ENCODE data around the gene PGAP3.
"Not testable (repeated sequence)": the region's sequence is repeated elsewhere in the genome, so short reads cannot be mapped to it uniquely, and the experiment has no call there.

The PGAP3 gene

DNA sequence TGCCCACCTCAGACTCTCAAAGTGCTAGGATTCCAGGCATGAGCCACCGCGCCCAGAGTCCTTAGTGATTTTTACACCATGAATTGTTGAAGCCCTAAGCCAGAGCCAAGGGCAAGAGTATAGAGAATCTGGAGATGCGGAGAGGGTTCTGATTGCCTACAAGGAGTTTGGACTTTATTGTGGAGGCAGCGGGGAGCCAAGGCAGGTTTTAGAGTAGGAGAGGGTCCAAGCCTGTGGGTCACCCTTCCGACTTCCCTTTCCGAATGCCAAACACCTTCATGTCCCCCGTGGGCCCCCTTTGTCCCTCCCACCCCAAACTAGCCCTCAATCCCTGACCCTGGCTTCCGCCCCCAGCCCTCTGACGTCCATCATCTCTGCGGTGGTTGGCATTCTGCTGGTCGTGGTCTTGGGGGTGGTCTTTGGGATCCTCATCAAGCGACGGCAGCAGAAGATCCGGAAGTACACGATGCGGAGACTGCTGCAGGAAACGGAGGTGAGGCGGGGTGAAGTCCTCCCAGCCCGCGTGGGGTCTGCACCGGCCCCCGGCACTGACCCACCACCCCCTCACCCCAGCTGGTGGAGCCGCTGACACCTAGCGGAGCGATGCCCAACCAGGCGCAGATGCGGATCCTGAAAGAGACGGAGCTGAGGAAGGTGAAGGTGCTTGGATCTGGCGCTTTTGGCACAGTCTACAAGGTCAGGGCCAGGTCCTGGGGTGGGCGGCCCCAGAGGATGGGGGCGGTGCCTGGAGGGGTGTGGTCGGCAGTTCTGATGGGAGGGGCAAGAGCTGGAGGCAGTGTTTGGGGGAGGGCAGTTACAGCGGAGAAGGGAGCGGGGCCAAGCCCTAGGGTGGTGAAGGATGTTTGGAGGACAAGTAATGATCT is 35.4 kb upstream of the PGAP3 start:
- peaks cover 4 to 11% of the 10 kb centered on the region in 2 donors for H3K4me1 Mint-ChIP-seq (ENCODE audit: low read depth in 2 of 2)
- H3K4me3 Mint-ChIP-seq = no peak overlapping the region
- ATAC-seq (replicated peaks) (no peak), DNase-seq (no peak)
- no peaks in the 10 kb centered on the region for H3K27me3 Mint-ChIP-seq
- peaks cover 21% of the 10 kb centered on the region for H3K36me3 Mint-ChIP-seq (ENCODE audit: insufficient read depth)
- H3K27ac Mint-ChIP-seq = no peak overlapping the region
- no peaks in the 10 kb centered on the region for H3K9me3 Mint-ChIP-seq

DNA sequence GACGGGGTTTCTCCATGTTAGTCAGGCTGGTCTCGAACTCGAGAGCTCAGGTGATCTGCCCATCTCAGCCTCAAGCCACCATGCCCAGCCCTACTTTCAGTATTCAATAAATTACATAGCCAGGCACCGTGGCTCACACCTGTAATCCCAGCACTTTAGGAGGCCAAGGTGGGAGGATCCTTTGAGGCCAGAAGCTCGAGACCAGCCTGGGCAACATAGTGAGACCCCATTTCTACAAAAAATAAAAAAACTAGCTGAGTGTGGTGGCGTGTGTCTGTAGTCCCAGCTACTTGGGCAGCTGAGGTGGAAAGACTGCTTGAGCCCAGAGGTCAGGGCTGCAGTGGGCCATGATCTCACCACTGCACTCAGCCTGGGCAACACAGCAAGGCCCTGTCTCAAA is 34.2 kb upstream of the PGAP3 start:
- Mint-ChIP-seq H3K4me1 (ENCODE audit: low read depth in 2 of 2) (peaks cover 2 to 4% of the 10 kb centered on the region in 2 donors), H3K27me3 (no peaks in the 10 kb centered on the region), H3K36me3 (ENCODE audit: insufficient read depth) (peaks cover 11% of the 10 kb centered on the region), H3K4me3 (no peak overlapping the region), H3K9me3 (no peaks in the 10 kb centered on the region), H3K27ac (no peak overlapping the region)
- DNase-seq (no peak), ATAC-seq (replicated peaks) (no peak)

DNA sequence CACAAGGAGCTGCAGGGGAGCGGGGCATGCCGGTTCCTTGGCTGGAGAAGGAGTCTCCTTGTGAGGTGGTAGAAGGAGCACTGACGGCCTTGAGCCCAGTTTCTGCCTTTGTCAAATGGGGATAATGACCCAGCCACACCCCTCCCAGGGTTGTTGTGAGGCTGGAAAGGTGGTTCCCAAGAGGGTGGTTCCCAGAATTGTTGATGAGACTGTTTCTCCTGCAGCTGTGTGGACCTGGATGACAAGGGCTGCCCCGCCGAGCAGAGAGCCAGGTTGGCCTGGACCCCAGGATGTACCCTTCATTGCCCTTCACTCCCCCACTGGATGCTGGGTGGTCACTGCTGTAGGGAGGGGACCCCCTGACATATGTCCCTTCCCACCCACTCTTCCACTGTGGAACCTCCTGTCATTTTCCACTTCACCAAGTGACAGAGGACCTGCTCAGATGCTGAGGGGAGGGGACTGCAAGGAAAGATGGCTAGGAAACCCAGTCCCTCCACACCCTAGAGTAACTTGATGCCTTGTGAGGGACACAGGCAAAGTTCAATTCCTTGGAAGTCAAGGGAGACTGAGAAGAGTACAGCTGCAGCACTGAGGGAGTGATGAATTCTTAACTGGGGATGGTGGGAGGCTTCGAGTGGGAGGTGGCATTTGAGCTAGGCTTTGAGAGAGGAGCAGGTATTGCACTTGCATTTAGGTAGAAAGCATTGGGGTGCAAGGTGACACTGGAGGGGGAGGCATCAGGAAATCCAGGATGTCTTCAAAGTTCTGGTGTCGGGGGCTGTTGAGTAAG is 31.9 kb upstream of the PGAP3 start:
- Mint-ChIP-seq H3K27ac (no peak overlapping the region), H3K9me3 (no peaks in the 10 kb centered on the region), H3K4me1 (ENCODE audit: low read depth in 2 of 2) (no peaks in the 10 kb centered on the region), H3K27me3 (no peaks in the 10 kb centered on the region), H3K36me3 (ENCODE audit: insufficient read depth) (peaks cover 3% of the 10 kb centered on the region), H3K4me3 (no peak overlapping the region)
- ATAC-seq (replicated peaks) (no peak), DNase-seq (no peak)

DNA sequence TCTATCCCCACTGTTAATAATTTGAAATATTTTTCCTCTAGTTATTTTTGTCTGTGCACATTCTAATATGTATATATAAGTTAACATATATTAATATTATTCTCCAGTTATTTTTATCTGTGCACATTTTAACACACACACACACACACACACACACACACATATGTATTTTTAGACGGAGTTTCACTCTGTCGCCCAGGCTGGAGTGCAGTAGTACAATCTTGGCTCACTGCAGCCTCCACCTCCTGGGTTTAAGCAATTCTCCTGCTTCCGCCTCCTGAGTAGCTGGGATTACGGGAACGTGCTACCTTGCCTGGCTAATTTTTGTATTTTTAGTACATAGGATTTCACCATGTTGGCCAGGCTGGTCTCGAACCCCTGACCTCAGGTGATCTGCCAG is 29.8 kb upstream of the PGAP3 start:
- Mint-ChIP-seq H3K4me3 (no peak overlapping the region), H3K4me1 (ENCODE audit: low read depth in 2 of 2) (no peaks in the 10 kb centered on the region), H3K27ac (no peak overlapping the region), H3K36me3 (ENCODE audit: insufficient read depth) (no peaks in the 10 kb centered on the region), H3K27me3 (no peaks in the 10 kb centered on the region), H3K9me3 (no peaks in the 10 kb centered on the region)
- ATAC-seq (replicated peaks) (no peak), DNase-seq (no peak)

DNA sequence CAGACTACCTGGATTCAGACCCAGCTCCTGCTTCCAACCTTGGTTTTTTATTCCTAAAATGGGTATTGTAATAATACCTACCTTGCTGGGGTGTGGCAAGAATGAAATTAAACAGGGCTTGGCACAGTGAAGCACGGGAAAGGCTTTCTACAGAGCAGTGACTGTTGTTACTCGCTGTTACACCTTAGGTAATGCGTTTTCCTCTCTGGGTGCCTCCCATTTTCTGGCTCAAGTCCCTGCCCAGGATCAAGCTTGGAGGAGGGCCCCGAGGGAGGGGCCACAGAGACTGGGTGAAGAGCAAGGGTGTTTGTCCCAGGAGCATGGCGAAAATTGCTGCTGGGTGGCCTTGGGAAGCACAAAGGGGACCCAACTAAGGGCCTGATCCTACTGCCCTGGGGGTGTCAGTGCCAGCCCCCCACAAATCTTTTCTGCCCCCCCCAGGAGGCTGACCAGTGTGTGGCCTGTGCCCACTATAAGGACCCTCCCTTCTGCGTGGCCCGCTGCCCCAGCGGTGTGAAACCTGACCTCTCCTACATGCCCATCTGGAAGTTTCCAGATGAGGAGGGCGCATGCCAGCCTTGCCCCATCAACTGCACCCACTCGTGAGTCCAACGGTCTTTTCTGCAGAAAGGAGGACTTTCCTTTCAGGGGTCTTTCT is 29.2 kb upstream of the PGAP3 start:
- DNase-seq (no peak), ATAC-seq (replicated peaks) (no peak)
- Mint-ChIP-seq H3K9me3 (no peaks in the 10 kb centered on the region), H3K27ac (no peak overlapping the region), H3K36me3 (ENCODE audit: insufficient read depth) (no peaks in the 10 kb centered on the region), H3K27me3 (no peaks in the 10 kb centered on the region), H3K4me3 (no peak overlapping the region), H3K4me1 (ENCODE audit: low read depth in 2 of 2) (no peaks in the 10 kb centered on the region)

DNA sequence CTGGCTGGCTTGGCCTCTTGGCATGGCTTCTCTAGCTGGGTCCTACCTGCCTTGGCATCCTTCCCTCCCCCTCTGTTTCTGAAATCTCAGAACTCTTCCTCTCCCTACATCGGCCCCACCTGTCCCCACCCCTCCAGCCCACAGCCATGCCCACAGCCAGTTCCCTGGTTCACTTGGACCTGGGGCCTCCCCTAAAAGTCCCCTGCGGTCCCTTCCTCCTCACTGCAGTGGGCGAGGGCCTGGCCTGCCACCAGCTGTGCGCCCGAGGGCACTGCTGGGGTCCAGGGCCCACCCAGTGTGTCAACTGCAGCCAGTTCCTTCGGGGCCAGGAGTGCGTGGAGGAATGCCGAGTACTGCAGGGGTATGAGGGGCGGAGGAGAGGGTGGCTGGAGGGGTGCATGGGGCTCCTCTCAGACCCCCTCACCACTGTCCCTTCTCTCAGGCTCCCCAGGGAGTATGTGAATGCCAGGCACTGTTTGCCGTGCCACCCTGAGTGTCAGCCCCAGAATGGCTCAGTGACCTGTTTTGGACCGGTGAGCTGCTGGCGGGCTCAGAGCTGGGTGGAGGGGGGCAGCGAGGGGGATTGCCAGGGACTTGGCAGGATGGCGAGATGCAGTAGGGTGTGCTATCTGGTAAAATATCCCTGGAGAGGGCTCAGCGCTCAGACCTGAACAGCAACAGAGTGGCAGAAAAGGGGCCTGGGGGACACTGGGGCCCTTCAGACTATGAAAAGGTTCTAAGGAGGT is 28.4 kb upstream of the PGAP3 start:
- Mint-ChIP-seq H3K4me1 (ENCODE audit: low read depth in 2 of 2) (no peaks in the 10 kb centered on the region), H3K9me3 (no peaks in the 10 kb centered on the region), H3K4me3 (no peak overlapping the region), H3K36me3 (ENCODE audit: insufficient read depth) (no peaks in the 10 kb centered on the region), H3K27ac (no peak overlapping the region), H3K27me3 (no peaks in the 10 kb centered on the region)
- no peak for ATAC-seq (replicated peaks)
- no peak for DNase-seq

DNA sequence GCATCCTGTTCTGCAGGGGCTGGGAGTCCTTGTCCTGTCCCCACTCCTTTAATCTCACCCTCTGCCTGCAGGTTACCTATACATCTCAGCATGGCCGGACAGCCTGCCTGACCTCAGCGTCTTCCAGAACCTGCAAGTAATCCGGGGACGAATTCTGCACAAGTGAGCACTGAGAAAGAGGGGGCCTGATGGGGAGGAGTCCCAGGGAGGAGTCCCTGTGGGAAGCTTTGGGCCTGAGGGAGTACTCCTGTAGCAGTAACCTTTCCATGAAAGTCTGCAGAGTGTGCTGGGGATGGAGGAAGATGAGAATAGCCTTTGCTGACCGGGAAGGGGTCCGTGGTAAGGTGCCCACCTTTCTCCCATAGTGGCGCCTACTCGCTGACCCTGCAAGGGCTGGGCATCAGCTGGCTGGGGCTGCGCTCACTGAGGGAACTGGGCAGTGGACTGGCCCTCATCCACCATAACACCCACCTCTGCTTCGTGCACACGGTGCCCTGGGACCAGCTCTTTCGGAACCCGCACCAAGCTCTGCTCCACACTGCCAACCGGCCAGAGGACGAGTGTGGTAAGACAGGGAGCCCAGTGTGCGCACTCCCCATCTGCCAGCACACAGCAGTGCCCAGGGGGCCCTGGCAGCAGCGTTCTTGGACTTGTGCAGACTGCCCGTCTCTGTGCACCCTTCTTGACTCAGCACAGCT is 27.7 kb upstream of the PGAP3 start:
- Mint-ChIP-seq H3K27ac (no peak overlapping the region), H3K27me3 (no peaks in the 10 kb centered on the region), H3K4me3 (no peak overlapping the region), H3K9me3 (no peaks in the 10 kb centered on the region), H3K36me3 (ENCODE audit: insufficient read depth) (no peaks in the 10 kb centered on the region), H3K4me1 (ENCODE audit: low read depth in 2 of 2) (no peaks in the 10 kb centered on the region)
- no peak for DNase-seq
- no peak for ATAC-seq (replicated peaks)

DNA sequence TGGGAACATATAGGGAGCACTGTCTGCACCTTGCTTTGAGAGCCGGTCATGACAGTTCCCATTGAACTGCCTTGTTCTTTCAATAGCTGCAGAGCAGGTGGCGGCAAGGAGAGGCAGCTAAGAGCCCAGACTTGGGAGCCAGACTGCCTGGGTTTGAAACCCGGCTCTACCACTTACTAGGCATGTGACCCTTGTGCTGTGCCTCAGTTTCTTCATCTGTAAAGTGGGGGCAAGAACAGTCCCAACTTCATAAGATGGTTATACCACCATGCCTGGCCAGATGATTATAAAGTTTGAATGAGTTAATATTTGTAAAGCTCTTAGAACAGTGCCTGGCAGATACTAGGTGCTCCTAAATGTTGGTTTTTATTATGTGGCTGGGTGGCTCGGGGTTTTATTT is 26.4 kb upstream of the PGAP3 start:
- no peaks in the 10 kb centered on the region for H3K36me3 Mint-ChIP-seq (ENCODE audit: insufficient read depth)
- H3K27ac Mint-ChIP-seq = no peak overlapping the region
- ATAC-seq (replicated peaks) (no peak), DNase-seq (no peak)
- no peak overlapping the region for H3K4me3 Mint-ChIP-seq
- no peaks in the 10 kb centered on the region for H3K27me3 Mint-ChIP-seq
- H3K9me3 Mint-ChIP-seq = no peaks in the 10 kb centered on the region
- peaks cover 5 to 6% of the 10 kb centered on the region in 2 donors for H3K4me1 Mint-ChIP-seq (ENCODE audit: low read depth in 2 of 2)

DNA sequence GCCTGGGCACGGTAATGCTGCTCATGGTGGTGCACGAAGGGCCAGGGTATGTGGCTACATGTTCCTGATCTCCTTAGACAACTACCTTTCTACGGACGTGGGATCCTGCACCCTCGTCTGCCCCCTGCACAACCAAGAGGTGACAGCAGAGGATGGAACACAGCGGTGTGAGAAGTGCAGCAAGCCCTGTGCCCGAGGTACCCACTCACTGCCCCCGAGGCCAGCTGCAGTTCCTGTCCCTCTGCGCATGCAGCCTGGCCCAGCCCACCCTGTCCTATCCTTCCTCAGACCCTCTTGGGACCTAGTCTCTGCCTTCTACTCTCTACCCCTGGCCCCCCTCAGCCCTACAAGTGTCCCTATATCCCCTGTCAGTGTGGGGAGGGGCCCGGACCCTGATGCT is 24.0 kb upstream of the PGAP3 start:
- Mint-ChIP-seq H3K9me3 (no peaks in the 10 kb centered on the region), H3K27me3 (no peaks in the 10 kb centered on the region), H3K4me3 (no peak overlapping the region), H3K27ac (no peak overlapping the region), H3K4me1 (ENCODE audit: low read depth in 2 of 2) (peaks cover 17 to 19% of the 10 kb centered on the region in 2 donors), H3K36me3 (ENCODE audit: insufficient read depth) (no peaks in the 10 kb centered on the region)
- no peak for DNase-seq
- no peak for ATAC-seq (replicated peaks)

DNA sequence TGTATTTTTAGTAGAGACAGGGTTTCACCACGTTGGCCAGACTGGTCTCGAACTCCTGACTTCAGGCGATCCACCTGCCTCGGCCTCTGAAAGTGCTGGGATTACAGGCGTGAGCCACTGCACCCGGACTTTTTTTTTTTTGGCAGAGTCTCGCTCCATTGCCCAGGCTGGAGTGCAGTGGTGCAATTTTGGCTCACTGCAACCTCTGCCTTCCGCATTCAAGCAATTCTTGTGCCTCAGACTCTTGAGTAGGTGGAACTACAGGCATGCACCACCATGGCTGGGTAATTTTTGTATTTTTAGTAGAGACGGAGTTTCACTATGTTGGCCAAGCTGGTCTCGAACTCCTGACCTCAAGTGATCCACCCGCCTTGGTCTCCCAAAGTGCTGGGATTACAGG is 23.2 kb upstream of the PGAP3 start:
- H3K4me1 Mint-ChIP-seq (ENCODE audit: low read depth in 2 of 2) = peaks cover 20% of the 10 kb centered on the region in 2 donors
- DNase-seq; H3K36me3 Mint-ChIP-seq (ENCODE audit: insufficient read depth); H3K9me3 Mint-ChIP-seq; H3K27ac Mint-ChIP-seq; H3K27me3 Mint-ChIP-seq; ATAC-seq (replicated peaks); H3K4me3 Mint-ChIP-seq: not testable (repeated sequence)

DNA sequence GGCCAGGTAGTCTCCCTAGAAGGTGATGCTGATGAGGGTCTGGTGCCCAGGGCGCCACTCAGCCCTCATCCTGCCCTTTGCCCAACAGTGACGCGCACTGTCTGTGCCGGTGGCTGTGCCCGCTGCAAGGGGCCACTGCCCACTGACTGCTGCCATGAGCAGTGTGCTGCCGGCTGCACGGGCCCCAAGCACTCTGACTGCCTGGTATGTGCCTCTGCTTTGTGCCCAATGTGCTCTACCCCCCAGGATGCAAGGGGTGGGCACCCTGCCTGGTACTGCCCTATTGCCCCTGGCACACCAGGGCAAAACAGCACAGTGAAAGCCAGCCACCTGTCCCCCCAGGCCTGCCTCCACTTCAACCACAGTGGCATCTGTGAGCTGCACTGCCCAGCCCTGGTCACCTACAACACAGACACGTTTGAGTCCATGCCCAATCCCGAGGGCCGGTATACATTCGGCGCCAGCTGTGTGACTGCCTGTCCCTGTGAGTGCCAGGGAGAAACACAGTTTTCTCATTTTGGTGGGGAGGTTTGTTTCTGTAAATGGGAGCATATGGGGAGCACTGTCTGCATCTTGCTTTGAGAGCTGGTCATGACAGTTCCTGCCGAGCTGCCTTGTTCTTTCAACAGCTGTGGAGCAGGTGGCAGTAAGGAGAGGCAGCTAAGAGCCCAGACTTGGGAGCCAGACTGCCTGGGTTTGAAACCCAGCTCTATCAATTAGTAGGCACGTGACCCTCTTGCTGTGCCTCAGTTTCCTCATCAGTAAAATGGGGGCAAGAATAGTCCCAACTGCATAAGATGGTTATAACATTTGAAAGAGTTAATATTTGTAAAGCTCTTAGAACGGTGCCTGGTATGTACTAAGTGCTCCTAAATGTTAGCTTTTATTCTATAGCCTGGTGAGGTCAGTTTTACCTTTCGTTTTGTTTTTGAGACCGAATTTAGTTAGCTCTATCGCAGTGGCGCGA is 22.4 kb upstream of the PGAP3 start:
- ATAC-seq (replicated peaks) = no peak
- H3K4me3 Mint-ChIP-seq = peak overlapping the region; percentile 56 to 61
- no peaks in the 10 kb centered on the region for H3K27me3 Mint-ChIP-seq
- peaks cover 20% of the 10 kb centered on the region in 2 donors for H3K4me1 Mint-ChIP-seq (ENCODE audit: low read depth in 2 of 2)
- H3K9me3 Mint-ChIP-seq = no peaks in the 10 kb centered on the region
- no peak for DNase-seq
- H3K27ac Mint-ChIP-seq = peak overlapping the region; percentile 62 to 88
- H3K36me3 Mint-ChIP-seq (ENCODE audit: insufficient read depth) = no peaks in the 10 kb centered on the region
